HG02870 (cell line): ENCODE data around the gene PPP1R26.
"Not testable (repeated sequence)": the region's sequence is repeated elsewhere in the genome, so short reads cannot be mapped to it uniquely, and the experiment has no call there.

Experiments used
- ATAC-seq: cut with Tn5 transposase; IDR thresholded peaks from one replicate; pipeline ENCODE4 v1.9.1; 2021; ENCODE audit warnings: mild to moderate bottlenecking, moderate library complexity; ENCODE audit not compliant: unreplicated experiment

Gene PPP1R26

GRCh38 chr9:135535631-135536030, 56.0 kb downstream of the PPP1R26 start:
- not testable (repeated sequence) for ATAC-seq

- ATAC-seq: no peak
Measured at GRCh38 chr9:135536216-135536615, 56.6 kb downstream of the PPP1R26 start.
